ENCODE measurements around the gene TMEM263. TPM values are rescaled to one million over a fixed set of nuclear protein-coding genes. Genes with fewer than 3 reads are reported as not detected.

TMEM263 gene
- total and polyA plus RNA-seq, 12 donors, result 12.1 to 64.7 (median 45.4) TPM

- WGBS, 4 donors, result 74 to 91% (median 90%) methylated on average over 3 of the region's 3 CpGs
- Histone ChIP-seq H3K9me3 (replicated peaks in 1 of 3) (no peaks in the 10 kb centered on the region), H3K27me3 (no peaks in the 10 kb centered on the region), H3K27ac (no peak overlapping the region), H3K4me3 (no peak overlapping the region), H3K4me1 (replicated peaks in 1 of 2) (peaks cover 6 to 33% of the 10 kb centered on the region in 2 donors), H3K36me3 (replicated peaks in 1 of 2) (peaks cover 0 to 5% of the 10 kb centered on the region in 2 donors)
- no peak for DNase-seq
- TF ChIP-seq POLR2A (IDR thresholded peaks at IDR 0.05), result no peak
- TF ChIP-seq, protein P1, sequence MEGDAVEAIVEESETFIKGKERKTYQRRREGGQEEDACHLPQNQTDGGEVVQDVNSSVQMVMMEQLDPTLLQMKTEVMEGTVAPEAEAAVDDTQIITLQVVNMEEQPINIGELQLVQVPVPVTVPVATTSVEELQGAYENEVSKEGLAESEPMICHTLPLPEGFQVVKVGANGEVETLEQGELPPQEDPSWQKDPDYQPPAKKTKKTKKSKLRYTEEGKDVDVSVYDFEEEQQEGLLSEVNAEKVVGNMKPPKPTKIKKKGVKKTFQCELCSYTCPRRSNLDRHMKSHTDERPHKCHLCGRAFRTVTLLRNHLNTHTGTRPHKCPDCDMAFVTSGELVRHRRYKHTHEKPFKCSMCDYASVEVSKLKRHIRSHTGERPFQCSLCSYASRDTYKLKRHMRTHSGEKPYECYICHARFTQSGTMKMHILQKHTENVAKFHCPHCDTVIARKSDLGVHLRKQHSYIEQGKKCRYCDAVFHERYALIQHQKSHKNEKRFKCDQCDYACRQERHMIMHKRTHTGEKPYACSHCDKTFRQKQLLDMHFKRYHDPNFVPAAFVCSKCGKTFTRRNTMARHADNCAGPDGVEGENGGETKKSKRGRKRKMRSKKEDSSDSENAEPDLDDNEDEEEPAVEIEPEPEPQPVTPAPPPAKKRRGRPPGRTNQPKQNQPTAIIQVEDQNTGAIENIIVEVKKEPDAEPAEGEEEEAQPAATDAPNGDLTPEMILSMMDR (IDR thresholded peaks at IDR 0.05), result no peak
- intact Hi-C loops (cut with DNase I), result no loop called here
These were observed 20.4 kb downstream of the TMEM263 start for GRCh38 chr12:106975993-106976658.

GRCh38 chr12:106976668-106977067 is 21.0 kb downstream of the TMEM263 start:
- H3K9me3 ChIP-seq (replicated peaks in 1 of 3), result no peaks in the 10 kb centered on the region
- H3K27ac ChIP-seq, result no peak overlapping the region
- H3K4me1 ChIP-seq (replicated peaks in 1 of 2), result peaks cover 6 to 33% of the 10 kb centered on the region in 2 donors
- intact Hi-C loops (cut with DNase I), result no loop called here
- peaks cover 0 to under 1% of the 10 kb centered on the region in 2 donors for H3K36me3 ChIP-seq (replicated peaks in 1 of 2)
- no peaks in the 10 kb centered on the region for H3K27me3 ChIP-seq
- DNase-seq, result no peak
- 87 to 96% (median 92%) methylated on average over 1 of the region's 1 CpG for WGBS, 4 donors
- TF ChIP-seq POLR2A (IDR thresholded peaks at IDR 0.05), result no peak
- TF ChIP-seq, protein P1 (IDR thresholded peaks at IDR 0.05), result no peak
- H3K4me3 ChIP-seq, result no peak overlapping the region

DNA sequence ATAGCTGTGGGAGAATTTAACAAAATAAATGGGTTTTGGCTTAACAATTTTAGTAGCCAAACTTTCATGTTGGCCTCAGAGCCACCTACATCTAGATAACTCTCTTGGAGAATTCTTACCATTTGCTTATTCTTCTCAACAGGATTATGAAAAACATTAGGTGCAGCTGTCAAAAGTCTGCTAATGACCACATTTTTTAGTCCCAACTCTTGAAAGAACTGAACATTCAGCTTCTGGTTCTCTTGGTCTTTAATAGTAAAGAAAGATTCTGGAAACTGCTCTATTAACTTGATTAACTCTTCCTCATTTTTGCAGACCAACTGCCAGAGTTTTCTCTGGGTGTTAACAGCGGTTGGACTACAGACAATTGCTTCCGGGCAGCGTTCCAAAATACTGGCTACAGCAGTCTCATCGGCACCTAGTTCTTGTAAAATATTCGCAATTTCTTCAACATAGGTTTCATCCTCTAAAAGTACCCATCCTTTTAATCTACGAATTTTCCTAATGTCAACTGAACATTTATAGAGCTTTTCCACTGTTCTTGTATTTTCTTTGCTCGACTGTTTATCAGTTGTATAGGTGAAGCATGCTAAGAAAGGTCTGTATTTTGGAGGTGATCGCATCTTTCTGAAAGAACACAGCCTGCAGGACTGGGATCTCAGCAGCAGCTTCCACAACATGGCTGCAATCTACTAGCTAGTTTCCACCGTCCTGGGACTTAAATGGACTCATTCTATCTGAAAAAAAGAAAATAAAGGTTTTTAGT is 22.5 kb downstream of the TMEM263 start:
- Histone ChIP-seq H3K4me1 (replicated peaks in 1 of 2) (peaks cover 6 to 33% of the 10 kb centered on the region in 2 donors), H3K4me3 (no peak overlapping the region), H3K27ac (no peak overlapping the region), H3K27me3 (no peaks in the 10 kb centered on the region), H3K9me3 (replicated peaks in 1 of 3) (no peaks in the 10 kb centered on the region), H3K36me3 (replicated peaks in 1 of 2) (no peaks in the 10 kb centered on the region)
- 50 to 58% (median 54%) methylated on average over 9 of the region's 9 CpGs for WGBS, 4 donors
- no peak for TF ChIP-seq POLR2A (IDR thresholded peaks at IDR 0.05)
- TF ChIP-seq, protein P1 (IDR thresholded peaks at IDR 0.05), result no peak
- peak in 6 of 7 donors; percentile 41 to 81 (median 64) for DNase-seq
- intact Hi-C loops (cut with DNase I), result no loop called here

DNA sequence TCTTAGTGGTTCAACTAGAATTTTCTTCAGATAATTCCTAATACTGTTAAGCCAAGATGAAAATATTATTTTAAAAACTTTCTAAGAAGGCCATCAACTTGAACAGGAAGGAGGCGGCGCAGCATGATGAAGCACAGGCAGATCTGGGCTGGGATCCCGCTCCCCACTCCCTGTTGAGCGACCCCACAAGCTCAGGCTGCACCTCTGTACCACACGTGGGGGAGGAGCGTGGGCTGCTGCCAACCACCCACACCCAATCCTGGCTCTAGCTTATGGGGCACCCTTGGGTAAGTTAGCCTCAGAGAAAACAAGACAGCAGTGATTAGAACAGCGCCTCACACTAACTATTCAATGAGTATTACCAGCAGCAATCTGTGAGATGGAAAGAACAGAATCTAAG is 25.2 kb downstream of the TMEM263 start:
- no peak overlapping the region for H3K27ac ChIP-seq
- H3K27me3 ChIP-seq, result no peaks in the 10 kb centered on the region
- TF ChIP-seq POLR2A (IDR thresholded peaks at IDR 0.05), result no peak
- TF ChIP-seq, protein P1 (IDR thresholded peaks at IDR 0.05), result no peak
- H3K9me3 ChIP-seq (replicated peaks in 1 of 3), result no peaks in the 10 kb centered on the region
- 78 to 88% (median 83%) methylated on average over 7 of the region's 7 CpGs for WGBS, 4 donors
- H3K36me3 ChIP-seq (replicated peaks in 1 of 2), result peaks cover 0 to 9% of the 10 kb centered on the region in 2 donors
- no peak overlapping the region for H3K4me3 ChIP-seq
- intact Hi-C loops (cut with DNase I), result no loop called here
- no peak for DNase-seq
- peaks cover 9 to 40% of the 10 kb centered on the region in 2 donors for H3K4me1 ChIP-seq (replicated peaks in 1 of 2)
